GM12801 (cell line): ENCODE data around the gene KIAA1549.

Experiments used
- CTCF ChIP-seq: IDR thresholded peaks from one replicate; pipeline ENCODE4 v1.5.1; 2011; ENCODE audit warnings: control low read depth; ENCODE audit not compliant: insufficient read length; ENCODE audit errors: extremely low read depth

KIAA1549 gene

GRCh38 chr7:138809346-138809745 lies 171.8 kb downstream of the KIAA1549 start:
- TF ChIP-seq CTCF: no peak

- no peak for TF ChIP-seq CTCF
Measured at GRCh38 chr7:138804618-138805017, 176.6 kb downstream of the KIAA1549 start.

- no peak for TF ChIP-seq CTCF
Measured at GRCh38 chr7:138802706-138803105, 178.5 kb downstream of the KIAA1549 start.

- no peak for TF ChIP-seq CTCF
Measured at GRCh38 chr7:138801256-138801655, 179.9 kb downstream of the KIAA1549 start.

GRCh38 chr7:138799336-138800000 lies 181.7 kb downstream of the KIAA1549 start:
- TF ChIP-seq CTCF: no peak

- TF ChIP-seq CTCF: no peak
Measured at GRCh38 chr7:138798836-138799235, 182.4 kb downstream of the KIAA1549 start.

GRCh38 chr7:138797715-138798320 lies 183.4 kb downstream of the KIAA1549 start, which contains the start of the genes ATP6V0A4 and TMEM213:
ATP6V0A4 (minus strand) TSS chr7:138798196; CDS start chr7:138771247, 26,949 bp downstream.
TMEM213 (plus strand) TSS chr7:138797994; CDS start chr7:138798105, 111 bp downstream.
- TF ChIP-seq CTCF: no peak
